H1 (cell line): ENCODE results near the gene NKAIN2. TPM values are rescaled to one million over a fixed set of nuclear protein-coding genes. Genes with fewer than 3 reads are reported as not detected.

Source experiments
- CTCF ChIA-PET: fragments of 300-600 bp; sonication (Branson Sonifier 250); formaldehyde crosslinking; loops from one replicate; lab custom pipeline; 2021; ENCODE audit not compliant: partially characterized antibody; lab: Charles Lee
- POLR2A ChIA-PET: fragments of 300-600 bp; sonication (Branson Sonifier 250); formaldehyde crosslinking; loops from one replicate; lab custom pipeline; 2021; ENCODE audit warnings: inconsistent platforms; ENCODE audit not compliant: partially characterized antibody; lab: Charles Lee
- DNase-seq, 2 experiments: peaks; one replicate each; pipeline versions ENCODE4 v3.0.0 to v3.0.0-alpha.2; 2010 to 2022; ENCODE audit warnings: low spot score in 2 of 2, low read depth in 1 of 2, mixed read lengths in 1 of 2
- FAIRE-seq: peaks from 2 replicates; lab custom pipeline; 2011; peaks lifted over from hg19 to GRCh38; lab: Jason Lieb, UNC
- H2AFZ ChIP-seq: 2 replicates; pipeline ENCODE4 v1.8.1; 2012; ENCODE audit warnings: low read length, inconsistent platforms
- H2AK5ac ChIP-seq: 2 replicates; pipeline ENCODE4 v1.6.1; 2013; ENCODE audit warnings: low read depth, low read length
- H2BK120ac ChIP-seq: replicated peaks from 2 replicates; pipeline ENCODE3; 2013; ENCODE audit warnings: low read depth, low read length, inconsistent platforms
- H2BK12ac ChIP-seq: 2 replicates; pipeline ENCODE4 v1.6.1; 2013; ENCODE audit warnings: low read depth, low read length
- H2BK15ac ChIP-seq: 2 replicates; pipeline ENCODE4 v1.6.1; 2013; ENCODE audit warnings: low read length
- H2BK20ac ChIP-seq: 2 replicates; pipeline ENCODE4 v1.6.1; 2013; ENCODE audit warnings: low read length
- H2BK5ac ChIP-seq: 2 replicates; pipeline ENCODE4 v1.6.1; 2013; ENCODE audit warnings: low read depth, low read length
- H3K14ac ChIP-seq: 2 replicates; pipeline ENCODE4 v1.6.1; 2013; ENCODE audit warnings: inconsistent platforms; ENCODE audit not compliant: insufficient read length
- H3K18ac ChIP-seq: 2 replicates; pipeline ENCODE4 v1.6.1; 2013; ENCODE audit warnings: low read length; ENCODE audit errors: extremely low read depth
- H3K23ac ChIP-seq: 2 replicates; pipeline ENCODE4 v1.6.1; 2013; ENCODE audit warnings: inconsistent platforms; ENCODE audit not compliant: insufficient read length
- H3K23me2 ChIP-seq: 2 replicates; pipeline ENCODE4 v1.6.1; 2013; ENCODE audit warnings: low read depth, low read length
- H3K27ac ChIP-seq: 2 replicates; pipeline ENCODE4 v1.6.1; 2011; ENCODE audit warnings: low read depth, low read length, inconsistent platforms
- H3K27me3 ChIP-seq, 4 experiments: replicated peaks in 1 of 4; 1 replicate in 1 of 4; 2 replicates in 3 of 4; pipeline versions ENCODE4 v1.6.1 to v1.8.1; 2011 to 2013; ENCODE audit warnings: low read length in 3 of 4, mild to moderate bottlenecking in 3 of 4, inconsistent platforms in 2 of 4, mixed read lengths in 2 of 4, moderate library complexity in 1 of 4; ENCODE audit not compliant: control insufficient read depth in 3 of 4, insufficient read depth in 3 of 4; ENCODE audit errors: extremely low read depth in 1 of 4
- H3K36me3 ChIP-seq, 4 experiments: 2 replicates each; pipeline versions ENCODE4 v1.6.1 to v1.8.1; 2011 to 2013; ENCODE audit warnings: mild to moderate bottlenecking in 4 of 4, low read length in 3 of 4, moderate library complexity in 2 of 4, control low read depth in 1 of 4, inconsistent platforms in 1 of 4; ENCODE audit not compliant: insufficient read depth in 4 of 4, control insufficient read depth in 2 of 4
- H3K4ac ChIP-seq: replicated peaks from 2 replicates; pipeline ENCODE3; 2013; ENCODE audit warnings: low read length, low read depth, mixed read lengths, inconsistent platforms; ENCODE audit not compliant: insufficient read length
- H3K4me1 ChIP-seq, 4 experiments: replicated peaks in 1 of 4; 1 replicate in 1 of 4; 2 replicates in 3 of 4; pipeline versions ENCODE4 v1.6.1 to v1.8.1; 2011 to 2013; ENCODE audit warnings: low read length in 3 of 4, inconsistent platforms in 2 of 4, mixed read lengths in 1 of 4; ENCODE audit not compliant: insufficient read depth in 4 of 4, control insufficient read depth in 3 of 4
- H3K4me2 ChIP-seq, 2 experiments: 2 replicates each; pipeline versions ENCODE4 v1.6.1 to v1.8.1; 2011 to 2013; ENCODE audit warnings: low read depth in 2 of 2, low read length in 2 of 2, control low read depth in 1 of 2, inconsistent platforms in 1 of 2, mild to moderate bottlenecking in 1 of 2; ENCODE audit not compliant: insufficient read depth in 1 of 2
- H3K4me3 ChIP-seq, 4 experiments: fragments of 200-600, 300-600 bp in 1 of 4; sonication (generic), shearing (Covaris generic), sonication (Bioruptor Twin) in 1 of 4; 2 replicates each; pipeline versions ENCODE4 v1.5.1 to v1.8.1; 2011 to 2016; ENCODE audit warnings: low read length in 4 of 4, low read depth in 3 of 4, control low read depth in 2 of 4, inconsistent platforms in 2 of 4, mild to moderate bottlenecking in 2 of 4, mixed read lengths in 1 of 4, moderate library complexity in 1 of 4; ENCODE audit not compliant: insufficient read depth in 2 of 4; ENCODE audit errors: extremely low read depth in 1 of 4
- H3K56ac ChIP-seq: replicated peaks from 2 replicates; pipeline ENCODE3; 2013; ENCODE audit warnings: low read depth, mild to moderate bottlenecking, mixed read lengths, low read length, inconsistent platforms; ENCODE audit not compliant: insufficient read length
- H3K79me1 ChIP-seq: 2 replicates; pipeline ENCODE4 v1.6.1; 2013; ENCODE audit warnings: low read depth, low read length, control low read depth
- H3K79me2 ChIP-seq, 2 experiments: 2 replicates each; pipeline versions ENCODE4 v1.6.1 to v1.8.1; 2012 to 2013; ENCODE audit warnings: low read length in 2 of 2, mild to moderate bottlenecking in 2 of 2, inconsistent platforms in 1 of 2; ENCODE audit not compliant: insufficient read depth in 2 of 2, control insufficient read depth in 1 of 2
- H3K9ac ChIP-seq, 4 experiments: replicated peaks in 1 of 4; 1 replicate in 1 of 4; 2 replicates in 3 of 4; pipeline versions ENCODE4 v1.6.1 to v1.8.1; 2011 to 2013; ENCODE audit warnings: low read depth in 3 of 4, low read length in 3 of 4, control low read depth in 2 of 4, mild to moderate bottlenecking in 2 of 4, moderate library complexity in 2 of 4, inconsistent platforms in 1 of 4; ENCODE audit errors: extremely low read depth in 1 of 4
- H3K9me3 ChIP-seq, 2 experiments: 2 replicates each; pipeline versions ENCODE4 v1.6.1 to v1.8.1; 2012 to 2013; ENCODE audit warnings: mild to moderate bottlenecking in 2 of 2, moderate library complexity in 2 of 2, control low read depth in 1 of 2, inconsistent platforms in 1 of 2, low read depth in 1 of 2, low read length in 1 of 2, mixed read lengths in 1 of 2; ENCODE audit not compliant: insufficient read depth in 2 of 2
- H4K20me1 ChIP-seq, 2 experiments: replicated peaks in 1 of 2; 2 replicates each; pipeline versions ENCODE3 to v1.8.1; 2011 to 2013; ENCODE audit warnings: inconsistent platforms in 2 of 2, low read length in 2 of 2, mild to moderate bottlenecking in 1 of 2; ENCODE audit not compliant: insufficient read depth in 2 of 2, control insufficient read depth in 1 of 2
- H4K5ac ChIP-seq: 2 replicates; pipeline ENCODE4 v1.6.1; 2013; ENCODE audit warnings: low read length, low read depth, mixed read lengths, inconsistent platforms; ENCODE audit not compliant: insufficient read length
- H4K8ac ChIP-seq: 2 replicates; pipeline ENCODE4 v1.8.0; 2013; ENCODE audit warnings: mild to moderate bottlenecking, moderate library complexity, low read length, inconsistent platforms; ENCODE audit not compliant: insufficient read depth; ENCODE audit errors: extremely low read depth
- H4K91ac ChIP-seq: replicated peaks from 2 replicates; pipeline ENCODE3; 2013; ENCODE audit warnings: low read length, mixed read lengths, inconsistent platforms; ENCODE audit not compliant: insufficient read length
- BACH1 ChIP-seq: IDR thresholded peaks from 2 replicates; pipeline ENCODE4 v1.6.1; 2012; ENCODE audit warnings: low read length, improper control_type of control experiment
- CBX5 ChIP-seq: fragments of 300-800, 300-1000 bp; sonication (generic); IDR thresholded peaks from 2 replicates; pipeline ENCODE4 v1.7.1; 2016; ENCODE audit warnings: antibody characterized with exemption, low read length, low read depth
- CREB1 ChIP-seq: IDR thresholded peaks from 2 replicates; pipeline ENCODE4 v1.6.1; 2012; ENCODE audit warnings: inconsistent platforms
- EGR1 ChIP-seq: IDR thresholded peaks from 2 replicates; pipeline ENCODE4 v1.6.1; 2011; ENCODE audit warnings: low read depth, low read length, borderline replicate concordance
- EZH2 ChIP-seq: fragments of 200-600 bp; sonication (generic); IDR thresholded peaks from 2 replicates; pipeline ENCODE4 v1.7.1; 2012; ENCODE audit warnings: low read depth, mild to moderate bottlenecking, moderate library complexity, low read length, inconsistent platforms; ENCODE audit not compliant: severe bottlenecking
- HDAC6 ChIP-seq: IDR thresholded peaks from one replicate; pipeline ENCODE4 v1.7.1; 2012; ENCODE audit warnings: low read depth, mild to moderate bottlenecking, inconsistent platforms, low read length, moderate library complexity
- MAX ChIP-seq: IDR thresholded peaks from 2 replicates; pipeline ENCODE4 v1.6.1; 2012; ENCODE audit warnings: inconsistent platforms
- NANOG ChIP-seq: IDR thresholded peaks from 2 replicates; pipeline ENCODE4 v1.6.1; 2011; ENCODE audit warnings: low read length, low read depth, mild to moderate bottlenecking, inconsistent platforms; ENCODE audit not compliant: insufficient read depth, poor library complexity, severe bottlenecking
- RBBP5 ChIP-seq: IDR thresholded peaks from 2 replicates; pipeline ENCODE4 v1.7.1; 2012; ENCODE audit warnings: low read depth, mild to moderate bottlenecking, inconsistent platforms, low read length, moderate library complexity, borderline replicate concordance
- RFX5 ChIP-seq: IDR thresholded peaks from 2 replicates; pipeline ENCODE4 v1.6.1; 2011; ENCODE audit warnings: low read depth, low read length, improper control_type of control experiment, borderline replicate concordance
- RXRA ChIP-seq: IDR thresholded peaks from 2 replicates; pipeline ENCODE4 v1.6.1; 2011; ENCODE audit warnings: low read depth, mild to moderate bottlenecking, low read length, moderate library complexity; ENCODE audit not compliant: insufficient read depth
- SAP30 ChIP-seq: fragments of 300-600 bp; sonication (generic); IDR thresholded peaks from 2 replicates; pipeline ENCODE4 v1.7.1; 2012; ENCODE audit warnings: low read length, moderate library complexity, mild to moderate bottlenecking, inconsistent platforms; ENCODE audit not compliant: insufficient read depth, insufficient replicate concordance
- SP1 ChIP-seq: IDR thresholded peaks from 2 replicates; pipeline ENCODE4 v1.6.1; 2011; ENCODE audit warnings: low read depth, low read length
- SP2 ChIP-seq: IDR thresholded peaks from 2 replicates; pipeline ENCODE4 v1.6.1; 2012; ENCODE audit warnings: mild to moderate bottlenecking, low read length, inconsistent platforms
- USF2 ChIP-seq: IDR thresholded peaks from 2 replicates; pipeline ENCODE4 v1.6.1; 2011; ENCODE audit warnings: low read length, improper control_type of control experiment
- polyA plus RNA-seq, 7 experiments: library from polyadenylated mRNA; depleted of rRNA in 3 of 7; stranded (reverse) in 5 of 7; unstranded in 2 of 7; fragments of >200 nt in 5 of 7; fragments of 200-250 nt in 2 of 7; gene quantifications; 1 replicate in 5 of 7; 2 replicates in 1 of 7; 4 replicates in 1 of 7; pipeline versions ENCODE4 v1.2.1 to v1.2.3, GENCODE V29; 2011 to 2013; ENCODE audit warnings: missing spikeins in 2 of 7, mixed read lengths in 2 of 7
- total RNA-seq: library from RNA; stranded (reverse); fragmentation: NEBNext Ultra II Directional; extraction: Animal tissue kit (Norgen Biotek cat#: 25700); gene quantifications from 2 replicates; pipeline ENCODE4 v1.2.1, GENCODE V29; 2021

NKAIN2 gene
- total and polyA plus RNA-seq, 2 of the 8 experiments (the other 6 are each of a cell fraction or from before 2014, with no cell fraction given): 0.20 to 0.34 TPM

- Histone ChIP-seq H2BK20ac (no peak overlapping the region), H2BK12ac (no peak overlapping the region), H2BK15ac (no peak overlapping the region), H3K79me1 (no peaks in the 10 kb centered on the region), H4K91ac (no peak overlapping the region), H3K14ac (no peak overlapping the region), H2AK5ac (no peak overlapping the region), H3K79me2 (no peaks in the 10 kb centered on the region), H3K23me2 (no peaks in the 10 kb centered on the region), H3K27me3 (no peaks in the 10 kb centered on the region), H3K23ac (no peak overlapping the region), H3K9me3 (no peaks in the 10 kb centered on the region), H2AFZ (no peak overlapping the region), H2BK5ac (no peak overlapping the region), H3K18ac (no peak overlapping the region), H2BK120ac (no peak overlapping the region), H3K27ac (no peak overlapping the region), H4K8ac (no peak overlapping the region), H3K4me2 (no peak overlapping the region), H3K56ac (no peak overlapping the region), H4K5ac (no peak overlapping the region), H3K36me3 (no peaks in the 10 kb centered on the region)
- FAIRE-seq (no peak), DNase-seq (no peak)
- CTCF ChIA-PET: no interaction called here
- no peak for TF ChIP-seq RXRA
- TF ChIP-seq EGR1: no peak
- no peak for TF ChIP-seq MAX
- no peak for TF ChIP-seq BACH1
- TF ChIP-seq USF2: no peak
- TF ChIP-seq NANOG: no peak
- TF ChIP-seq HDAC6: no peak
- TF ChIP-seq CBX5: no peak
- no peak for TF ChIP-seq SAP30
- no peak for TF ChIP-seq CREB1
- no peak for TF ChIP-seq RBBP5
- no peak for TF ChIP-seq SP2
- TF ChIP-seq EZH2: no peak
- no peak for TF ChIP-seq SP1
- no peak for TF ChIP-seq RFX5
- TF ChIP-seq, all 59 proteins: peak for 0
- Histone ChIP-seq H3K4me1 (no peaks in the 10 kb centered on the region), H3K9ac (no peak overlapping the region), H4K20me1 (no peaks in the 10 kb centered on the region), H3K4ac (no peak overlapping the region), H3K4me3 (no peak overlapping the region)
- POLR2A ChIA-PET: no interaction called here
Measured at GRCh38 chr6:124055395-124055794, 251.7 kb downstream of the NKAIN2 start.
